MCF 10A (cell line): ENCODE data around the gene TPBGL. TPM values are rescaled to one million over a fixed set of nuclear protein-coding genes. Genes with fewer than 3 reads are reported as not detected.

Experiments
- BruUV-seq: library from RNA; stranded (reverse); fragments of 400-500 nt; replicated peaks from 2 replicates; lab custom pipeline; 2021; lab: Mats Ljungman, UMichigan
- CTCF ChIA-PET: fragments of 300-600 bp; sonication (Branson Sonifier 250); formaldehyde crosslinking; extraction: SDS; loops from one replicate; lab custom pipeline; 2021; ENCODE audit warnings: antibody characterized with exemption, inconsistent platforms; lab: Yijun Ruan, JAX
- POLR2A ChIA-PET: fragments of 300-600, 350-650 bp; sonication (Branson Sonifier 250); formaldehyde crosslinking; extraction: SDS; loops from one replicate; lab custom pipeline; 2020; ENCODE audit warnings: antibody characterized with exemption, inconsistent platforms; lab: Yijun Ruan, JAX
- DNase-seq: peaks from one replicate; pipeline ENCODE4 v3.0.0-alpha.2; 2018; ENCODE audit not compliant: unreplicated experiment
- H3K27ac Mint-ChIP-seq: one replicate; pipeline ENCODE4 v1.8.0; 2022; ENCODE audit warnings: mild to moderate bottlenecking, low read depth, mixed read lengths; ENCODE audit not compliant: unreplicated experiment
- H3K27me3 Mint-ChIP-seq: one replicate; pipeline ENCODE4 v1.8.0; 2022; ENCODE audit warnings: mixed read lengths; ENCODE audit not compliant: insufficient read depth, unreplicated experiment
- H3K36me3 Mint-ChIP-seq: one replicate; pipeline ENCODE4 v1.8.0; 2022; ENCODE audit warnings: mild to moderate bottlenecking, moderate library complexity, mixed read lengths; ENCODE audit not compliant: insufficient read depth, unreplicated experiment
- H3K4me1 Mint-ChIP-seq: one replicate; pipeline ENCODE4 v1.8.0; 2022; ENCODE audit warnings: mixed read lengths; ENCODE audit not compliant: insufficient read depth, unreplicated experiment
- H3K4me3 Mint-ChIP-seq: one replicate; pipeline ENCODE4 v1.8.0; 2022; ENCODE audit warnings: mild to moderate bottlenecking, moderate library complexity, mixed read lengths; ENCODE audit not compliant: unreplicated experiment
- H3K9me3 Mint-ChIP-seq: one replicate; pipeline ENCODE4 v1.8.0; 2022; ENCODE audit warnings: mixed read lengths; ENCODE audit not compliant: unreplicated experiment
- intact Hi-C: fragments of 100-400 bp; cut with micrococcal nuclease; formaldehyde crosslinking; loops from 2 replicates; pipeline ENCODE4 v1.14.1; 2022
- total RNA-seq: library from RNA; stranded (reverse); gene quantifications from 2 replicates; pipeline ENCODE4 v1.2.3, GENCODE V29; 2022
- TF ChIP-seq, protein P1 (sequence below): fragments of 200-600 bp; IDR thresholded peaks from one replicate; pipeline ENCODE4 v1.8.0; 2022; ENCODE audit warnings: antibody characterized with exemption, mild to moderate bottlenecking; ENCODE audit not compliant: unreplicated experiment

The TPBGL gene
- total RNA-seq, 1 experiment from 2014 or later, result not detected

DNA sequence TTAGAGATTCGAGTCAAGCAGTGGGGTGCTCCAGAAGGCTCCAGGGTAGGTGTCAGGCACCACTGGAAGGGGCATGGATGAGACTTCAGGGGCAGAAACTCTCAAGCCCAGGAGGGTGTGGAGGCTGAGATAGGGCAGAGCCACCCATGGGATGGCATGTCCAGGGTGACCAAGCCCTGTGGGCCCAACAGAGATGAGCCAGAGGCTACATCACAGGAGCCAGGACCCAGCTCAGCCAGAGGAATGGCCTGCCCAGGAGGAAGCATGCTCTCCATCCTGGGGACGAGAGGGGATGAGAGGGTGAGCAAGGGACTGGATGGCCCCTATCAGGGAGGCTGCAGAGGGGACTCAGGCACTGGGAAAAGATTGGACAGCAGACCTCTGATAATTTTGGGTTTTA lies 46.9 kb upstream of the TPBGL start:
- Mint-ChIP-seq H3K4me1 (no peaks in the 10 kb centered on the region), H3K4me3 (no peak overlapping the region), H3K36me3 (no peaks in the 10 kb centered on the region), H3K27me3 (peaks cover 14% of the 10 kb centered on the region), H3K9me3 (no peaks in the 10 kb centered on the region), H3K27ac (no peak overlapping the region)
- TF ChIP-seq, protein P1, sequence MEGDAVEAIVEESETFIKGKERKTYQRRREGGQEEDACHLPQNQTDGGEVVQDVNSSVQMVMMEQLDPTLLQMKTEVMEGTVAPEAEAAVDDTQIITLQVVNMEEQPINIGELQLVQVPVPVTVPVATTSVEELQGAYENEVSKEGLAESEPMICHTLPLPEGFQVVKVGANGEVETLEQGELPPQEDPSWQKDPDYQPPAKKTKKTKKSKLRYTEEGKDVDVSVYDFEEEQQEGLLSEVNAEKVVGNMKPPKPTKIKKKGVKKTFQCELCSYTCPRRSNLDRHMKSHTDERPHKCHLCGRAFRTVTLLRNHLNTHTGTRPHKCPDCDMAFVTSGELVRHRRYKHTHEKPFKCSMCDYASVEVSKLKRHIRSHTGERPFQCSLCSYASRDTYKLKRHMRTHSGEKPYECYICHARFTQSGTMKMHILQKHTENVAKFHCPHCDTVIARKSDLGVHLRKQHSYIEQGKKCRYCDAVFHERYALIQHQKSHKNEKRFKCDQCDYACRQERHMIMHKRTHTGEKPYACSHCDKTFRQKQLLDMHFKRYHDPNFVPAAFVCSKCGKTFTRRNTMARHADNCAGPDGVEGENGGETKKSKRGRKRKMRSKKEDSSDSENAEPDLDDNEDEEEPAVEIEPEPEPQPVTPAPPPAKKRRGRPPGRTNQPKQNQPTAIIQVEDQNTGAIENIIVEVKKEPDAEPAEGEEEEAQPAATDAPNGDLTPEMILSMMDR, result no peak
- intact Hi-C loops, result no loop called here
- BruUV-seq, result no TSS peak
- DNase-seq, result no peak
- ChIA-PET CTCF (interaction anchor here (0.7 to 3.8 kb wide), 6 partner anchors 11 to 169 kb away, joined by 3 to 24 read pairs (median 6); no protein-coding TSS in a partner anchor), POLR2A (no interaction called here)

DNA sequence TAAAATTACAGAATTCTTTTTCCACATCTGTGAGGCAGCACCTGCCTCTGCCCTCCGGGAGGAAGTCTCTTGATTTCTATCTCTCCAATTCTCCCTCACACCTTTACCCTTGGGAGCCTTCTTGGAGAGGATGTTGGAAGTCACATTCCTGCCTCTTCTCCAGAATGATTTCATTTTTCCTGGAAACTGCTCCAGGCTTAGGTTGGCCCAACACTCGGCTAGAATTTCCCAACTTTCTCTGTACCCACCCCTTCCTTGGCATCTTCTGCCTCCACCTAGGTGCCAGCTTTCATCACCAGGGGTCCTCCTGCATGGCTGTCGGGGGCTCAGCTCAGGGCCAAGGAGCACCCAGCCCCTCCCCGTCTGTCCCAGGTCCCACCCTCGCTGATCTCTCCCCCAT lies 46.4 kb upstream of the TPBGL start:
- no peak overlapping the region for H3K27ac Mint-ChIP-seq
- H3K4me3 Mint-ChIP-seq, result no peak overlapping the region

DNA sequence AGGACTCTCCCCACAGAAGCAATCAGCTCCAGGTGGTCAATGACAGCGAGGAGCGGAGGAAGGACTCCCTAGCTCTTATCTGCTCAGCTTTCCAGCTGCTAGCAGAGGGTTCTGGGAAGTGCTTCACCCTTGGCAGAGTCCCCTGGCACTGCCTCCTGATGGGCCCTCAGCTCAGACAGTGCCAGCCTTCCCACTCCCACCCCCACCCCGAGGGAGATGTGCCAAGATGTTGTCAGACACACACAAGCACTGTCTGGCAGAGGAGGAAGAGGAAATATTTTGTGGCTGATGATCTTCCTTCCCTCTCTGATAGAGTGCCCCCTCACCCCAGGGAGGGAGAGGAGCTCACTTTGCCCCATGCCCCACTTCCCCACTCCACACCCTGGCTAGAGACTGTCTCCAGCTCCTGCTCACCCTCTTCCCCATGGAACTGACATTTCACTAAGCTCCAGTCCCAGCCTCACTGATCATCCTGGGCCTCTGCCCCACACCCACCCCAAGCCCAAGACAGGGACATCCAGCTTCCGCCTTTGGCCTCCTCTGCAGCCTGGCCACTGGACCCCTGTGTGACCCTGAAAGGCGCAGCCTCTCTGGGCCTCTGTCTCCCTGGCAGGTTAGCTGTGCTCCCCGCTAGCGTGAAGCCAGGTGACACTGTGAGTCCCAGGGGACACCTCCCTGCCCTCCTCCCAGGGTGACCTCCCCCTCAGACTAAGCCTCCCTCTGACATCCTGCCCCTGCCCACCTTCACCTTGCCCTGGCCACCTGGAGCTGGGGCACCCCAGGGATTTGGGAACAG lies 45.2 kb upstream of the TPBGL start:
- peaks cover 5% of the 10 kb centered on the region for H3K4me1 Mint-ChIP-seq
- no peaks in the 10 kb centered on the region for H3K9me3 Mint-ChIP-seq
- ChIA-PET POLR2A (interaction anchor here (0.6 to 1.0 kb wide), 2 partner anchors 11 to 13 kb away, joined by 3 read pairs; no protein-coding TSS in a partner anchor), CTCF (interaction anchor here (0.5 to 3.8 kb wide), 10 partner anchors 10 to 373 kb away, joined by 3 to 24 read pairs (median 8); no protein-coding TSS in a partner anchor)
- no peaks in the 10 kb centered on the region for H3K36me3 Mint-ChIP-seq
- no peak overlapping the region for H3K27ac Mint-ChIP-seq
- no TSS peak for BruUV-seq
- no peak overlapping the region for H3K4me3 Mint-ChIP-seq
- TF ChIP-seq, protein P1, result no peak
- intact Hi-C loops, result loop anchor here (5.0 kb wide), 1 partner anchor 38 kb away; no protein-coding TSS in a partner anchor
- peaks cover 14% of the 10 kb centered on the region for H3K27me3 Mint-ChIP-seq
- peak; percentile 49 for DNase-seq

More for the DNA sequence above, 46.4 kb upstream of the TPBGL start:
- ChIA-PET CTCF (interaction anchor here (0.6 to 3.8 kb wide), 10 partner anchors 11 to 257 kb away, joined by 3 to 24 read pairs (median 8); no protein-coding TSS in a partner anchor), POLR2A (no interaction called here)
- H3K9me3 Mint-ChIP-seq, result no peaks in the 10 kb centered on the region
- no TSS peak for BruUV-seq
- peaks cover 14% of the 10 kb centered on the region for H3K27me3 Mint-ChIP-seq
- H3K4me1 Mint-ChIP-seq, result peaks cover 2% of the 10 kb centered on the region
- H3K36me3 Mint-ChIP-seq, result no peaks in the 10 kb centered on the region
- DNase-seq, result peak; percentile 43
- intact Hi-C loops, result no loop called here
- TF ChIP-seq, protein P1, result no peak

DNA sequence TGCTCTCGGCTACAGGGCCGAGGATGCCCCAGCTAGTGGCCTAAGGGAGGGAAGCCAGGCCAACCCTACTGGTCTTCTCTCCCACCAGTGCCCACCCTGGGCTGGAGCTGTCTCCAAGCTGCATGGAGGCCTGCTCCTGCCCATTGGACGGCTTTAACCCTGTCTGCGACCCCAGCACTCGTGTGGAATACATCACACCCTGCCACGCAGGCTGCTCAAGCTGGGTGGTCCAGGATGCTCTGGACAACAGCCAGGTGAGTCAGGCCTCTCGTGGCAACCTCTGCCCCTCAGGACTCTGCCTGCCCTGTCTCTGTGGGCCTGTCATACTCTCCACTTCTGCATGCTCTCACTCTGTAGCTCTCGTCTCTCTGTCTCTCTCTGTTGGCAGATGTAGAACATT lies 44.1 kb upstream of the TPBGL start:
- TF ChIP-seq, protein P1, result no peak
- POLR2A ChIA-PET, result no interaction called here
- intact Hi-C loops, result loop anchor here (5.0 kb wide), 1 partner anchor 39 kb away; no protein-coding TSS in a partner anchor
- DNase-seq, result no peak
- Mint-ChIP-seq H3K4me1 (peaks cover 5% of the 10 kb centered on the region), H3K27ac (no peak overlapping the region), H3K36me3 (no peaks in the 10 kb centered on the region), H3K9me3 (no peaks in the 10 kb centered on the region), H3K27me3 (peaks cover 21% of the 10 kb centered on the region), H3K4me3 (no peak overlapping the region)
- CTCF ChIA-PET, result interaction anchor here (0.7 to 3.8 kb wide), 8 partner anchors 8 to 259 kb away, joined by 3 to 24 read pairs (median 9); no protein-coding TSS in a partner anchor
- no TSS peak for BruUV-seq
